Sigmoid colon (tissue), 4 donors: Measurements from ENCODE around the gene FAM3D.
"Not testable (repeated sequence)": the region's sequence is repeated elsewhere in the genome, so short reads cannot be mapped to it uniquely, and the experiment has no call there.

Experiments used
- POLR2A ChIP-seq, 2 donors: fragments of 450-650 bp; IDR thresholded peaks; one replicate each; pipeline ENCODE4 v1.6.1; 2016; ENCODE audit warnings: antibody characterized with exemption in 2 of 2, mild to moderate bottlenecking in 2 of 2, moderate library complexity in 2 of 2
- POLR2AphosphoS5 ChIP-seq, 4 donors: sonication (generic); formaldehyde crosslinking; IDR thresholded peaks; one replicate each; pipeline ENCODE4 v1.6.1; 2017; ENCODE audit warnings: antibody characterized with exemption in 4 of 4
- TF ChIP-seq, protein P1 (sequence below), 4 experiments: fragments of 450-650 bp in 3 of 4; fragments of 200-600 bp in 1 of 4; IDR thresholded peaks; one replicate each; pipeline ENCODE4 v1.5.1; 2016 to 2019; ENCODE audit warnings: antibody characterized with exemption in 4 of 4, mild to moderate bottlenecking in 3 of 4, moderate library complexity in 2 of 4

DNA sequence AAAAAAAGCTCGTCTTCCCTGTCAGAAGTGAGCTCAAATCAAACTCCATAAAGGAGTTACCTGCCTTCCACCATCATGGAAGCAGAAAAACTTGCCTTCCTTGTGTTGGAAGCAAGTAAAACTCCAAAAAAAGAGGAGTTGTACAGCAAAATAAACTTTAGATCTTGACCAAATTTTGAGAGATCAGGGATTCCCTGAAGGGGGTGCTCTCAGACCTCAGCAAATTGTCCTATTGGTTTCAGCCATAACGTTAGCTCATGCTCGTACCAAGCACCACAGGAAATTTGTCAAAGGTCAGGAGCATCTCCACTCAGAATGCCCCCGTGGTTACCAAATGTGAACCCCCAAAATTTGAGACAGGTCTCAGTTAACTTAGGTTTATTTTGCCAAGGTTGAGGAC is 28.7 kb upstream of the FAM3D start:
- not testable (repeated sequence) for TF ChIP-seq POLR2A, POLR2AphosphoS5 (IDR thresholded peaks at IDR 0.05)
- TF ChIP-seq, protein P1, sequence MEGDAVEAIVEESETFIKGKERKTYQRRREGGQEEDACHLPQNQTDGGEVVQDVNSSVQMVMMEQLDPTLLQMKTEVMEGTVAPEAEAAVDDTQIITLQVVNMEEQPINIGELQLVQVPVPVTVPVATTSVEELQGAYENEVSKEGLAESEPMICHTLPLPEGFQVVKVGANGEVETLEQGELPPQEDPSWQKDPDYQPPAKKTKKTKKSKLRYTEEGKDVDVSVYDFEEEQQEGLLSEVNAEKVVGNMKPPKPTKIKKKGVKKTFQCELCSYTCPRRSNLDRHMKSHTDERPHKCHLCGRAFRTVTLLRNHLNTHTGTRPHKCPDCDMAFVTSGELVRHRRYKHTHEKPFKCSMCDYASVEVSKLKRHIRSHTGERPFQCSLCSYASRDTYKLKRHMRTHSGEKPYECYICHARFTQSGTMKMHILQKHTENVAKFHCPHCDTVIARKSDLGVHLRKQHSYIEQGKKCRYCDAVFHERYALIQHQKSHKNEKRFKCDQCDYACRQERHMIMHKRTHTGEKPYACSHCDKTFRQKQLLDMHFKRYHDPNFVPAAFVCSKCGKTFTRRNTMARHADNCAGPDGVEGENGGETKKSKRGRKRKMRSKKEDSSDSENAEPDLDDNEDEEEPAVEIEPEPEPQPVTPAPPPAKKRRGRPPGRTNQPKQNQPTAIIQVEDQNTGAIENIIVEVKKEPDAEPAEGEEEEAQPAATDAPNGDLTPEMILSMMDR (IDR thresholded peaks at IDR 0.05) = not testable (repeated sequence)
